ENCODE measurements around the gene FGF16. TPM values are rescaled to one million over a fixed set of nuclear protein-coding genes. Genes with fewer than 3 reads are reported as not detected.

The FGF16 gene
- total RNA-seq, 4 donors from 2014 or later = 0.33 to 0.42 (median 0.40) TPM; not detected in 1

GRCh38 chrX:77436682-77437081, 10.5 kb upstream of the FGF16 start:
- Histone ChIP-seq H3K36me3 (no peaks in the 10 kb centered on the region), H3K27me3 (no peaks in the 10 kb centered on the region), H3K4me1 (no peaks in the 10 kb centered on the region), H3K9me3 (no peaks in the 10 kb centered on the region), H3K27ac (replicated peaks in 1 of 4) (no peak overlapping the region), H3K4me3 (no peak overlapping the region)
- intact Hi-C loops (cut with DNase I) = no loop called here
- no peak for DNase-seq (ENCODE audit: extremely low spot score)
- 56% methylated on average over 1 of the region's 1 CpG for WGBS
- TF ChIP-seq EP300 (IDR thresholded peaks at IDR 0.05) = no peak
- TF ChIP-seq CTCF (IDR thresholded peaks at IDR 0.05) = no peak
- TF ChIP-seq POLR2A (IDR thresholded peaks at IDR 0.05; ENCODE audit: low read depth) = no peak
- TF ChIP-seq POLR2AphosphoS5 (IDR thresholded peaks at IDR 0.05) = no peak

GRCh38 chrX:77440330-77440729, 6.9 kb upstream of the FGF16 start:
- Histone ChIP-seq H3K9me3 (no peaks in the 10 kb centered on the region), H3K4me1 (no peaks in the 10 kb centered on the region), H3K36me3 (no peaks in the 10 kb centered on the region), H3K27ac (replicated peaks in 1 of 4) (no peak overlapping the region), H3K4me3 (no peak overlapping the region), H3K27me3 (peaks cover 0 to 3% (median 0%) of the 10 kb centered on the region in 4 donors)
- WGBS = 78% methylated on average over 4 of the region's 4 CpGs
- TF ChIP-seq POLR2AphosphoS5 (IDR thresholded peaks at IDR 0.05) = no peak
- no peak for TF ChIP-seq CTCF (IDR thresholded peaks at IDR 0.05)
- TF ChIP-seq POLR2A (IDR thresholded peaks at IDR 0.05; ENCODE audit: low read depth) = no peak
- no peak for TF ChIP-seq EP300 (IDR thresholded peaks at IDR 0.05)
- intact Hi-C loops (cut with DNase I) = no loop called here
- DNase-seq (ENCODE audit: extremely low spot score) = no peak

- intact Hi-C loops (cut with DNase I) = no loop called here
- TF ChIP-seq POLR2AphosphoS5 (IDR thresholded peaks at IDR 0.05) (no peak), POLR2A (IDR thresholded peaks at IDR 0.05; ENCODE audit: low read depth) (no peak), CTCF (IDR thresholded peaks at IDR 0.05) (no peak), EP300 (IDR thresholded peaks at IDR 0.05) (no peak)
- 40% methylated on average over 1 of the region's 1 CpG for WGBS
These were observed 6.2 kb upstream of the FGF16 start for GRCh38 chrX:77441033-77441432.

GRCh38 chrX:77441479-77441878, 5.7 kb upstream of the FGF16 start:
- no peak overlapping the region for H3K4me3 ChIP-seq
- no peaks in the 10 kb centered on the region for H3K36me3 ChIP-seq
- intact Hi-C loops (cut with DNase I) = no loop called here
- TF ChIP-seq CTCF (IDR thresholded peaks at IDR 0.05) = no peak
- no peak for TF ChIP-seq EP300 (IDR thresholded peaks at IDR 0.05)
- no peak for TF ChIP-seq POLR2A (IDR thresholded peaks at IDR 0.05; ENCODE audit: low read depth)
- no peak for TF ChIP-seq POLR2AphosphoS5 (IDR thresholded peaks at IDR 0.05)
- DNase-seq (ENCODE audit: extremely low spot score) = no peak
- peaks cover 5 to 8% (median 8%) of the 10 kb centered on the region in 4 donors for H3K4me1 ChIP-seq
- peaks cover 0 to 7% (median 0%) of the 10 kb centered on the region in 4 donors for H3K27me3 ChIP-seq
- H3K27ac ChIP-seq (replicated peaks in 1 of 4) = no peak overlapping the region
- H3K9me3 ChIP-seq = no peaks in the 10 kb centered on the region

More at GRCh38 chrX:77441033-77441432, 6.2 kb upstream of the FGF16 start:
- Histone ChIP-seq H3K4me1 (peaks cover under 1 to 4% (median 4%) of the 10 kb centered on the region in 4 donors), H3K27ac (replicated peaks in 1 of 4) (no peak overlapping the region), H3K9me3 (no peaks in the 10 kb centered on the region), H3K4me3 (no peak overlapping the region), H3K36me3 (no peaks in the 10 kb centered on the region), H3K27me3 (peaks cover 0 to 3% (median 0%) of the 10 kb centered on the region in 4 donors)
- DNase-seq (ENCODE audit: extremely low spot score) = no peak

GRCh38 chrX:77442728-77443127, 4.5 kb upstream of the FGF16 start:
- peaks cover 7 to 21% (median 21%) of the 10 kb centered on the region in 4 donors for H3K4me1 ChIP-seq
- 56% methylated on average over 1 of the region's 1 CpG for WGBS
- peaks cover 0 to 9% (median 0%) of the 10 kb centered on the region in 4 donors for H3K27me3 ChIP-seq
- H3K36me3 ChIP-seq = no peaks in the 10 kb centered on the region
- DNase-seq (ENCODE audit: extremely low spot score) = no peak
- no peak overlapping the region for H3K27ac ChIP-seq (replicated peaks in 1 of 4)
- H3K4me3 ChIP-seq = no peak overlapping the region
- H3K9me3 ChIP-seq = no peaks in the 10 kb centered on the region
- TF ChIP-seq EP300 (IDR thresholded peaks at IDR 0.05) (no peak), POLR2AphosphoS5 (IDR thresholded peaks at IDR 0.05) (peak in 1 of 2 donors; percentile 13)
- intact Hi-C loops (cut with DNase I) = no loop called here

Measured in esophagus muscularis mucosa (tissue), 4 donors.